HCT116 (cell line): Measurements from ENCODE around the gene TAF4. TPM values are rescaled to one million over a fixed set of nuclear protein-coding genes. Genes with fewer than 3 reads are reported as not detected.
"Not testable (repeated sequence)": the region's sequence is repeated elsewhere in the genome, so short reads cannot be mapped to it uniquely, and the experiment has no call there.

ENCODE experiments used
- ATAC-seq: fragments of 200-7000 bp; cut with Tn5 transposase; 2 replicates; pipeline ENCODE4 v1.9.1; 2020; ENCODE audit warnings: mild to moderate bottlenecking, moderate library complexity
- BruUV-seq: library from RNA; stranded (reverse); fragments of 400-500 nt; replicated peaks from 2 replicates; lab custom pipeline; 2021; lab: Mats Ljungman, UMichigan
- CTCF ChIA-PET: fragments of 300-600 bp; sonication (Branson Sonifier 250); formaldehyde crosslinking; loops from one replicate; lab custom pipeline; 2021; ENCODE audit warnings: antibody characterized with exemption; lab: Charles Lee
- POLR2A ChIA-PET: fragments of 300-600, 350-600 bp; sonication (Branson Sonifier 250); formaldehyde crosslinking; loops from one replicate; lab custom pipeline; 2021; ENCODE audit warnings: antibody characterized with exemption; lab: Charles Lee
- RAD21 ChIA-PET, 2 experiments: fragments of 300-600 bp; sonication (Branson Sonifier 250); formaldehyde crosslinking; loops; one replicate each; lab custom pipeline; 2023; ENCODE audit warnings: low total read pairs in 2 of 2; ENCODE audit not compliant: uncharacterized antibody in 2 of 2, unreplicated experiment in 2 of 2, low non-redundant PET in 1 of 2; lab: Charles Lee
- DNase-seq: peaks from one replicate; pipeline ENCODE4 v3.0.0-alpha.2; 2010; ENCODE audit warnings: low read depth, low spot score
- H2AFZ ChIP-seq: fragments of 200-600 bp; shearing (Covaris generic), sonication (generic); 2 replicates; pipeline ENCODE4 v1.6.1; 2017; ENCODE audit warnings: low read depth, mixed run types, mixed read lengths, antibody characterized with exemption, low read length; ENCODE audit not compliant: poor library complexity, severe bottlenecking
- H3K27ac ChIP-seq: 2 replicates; pipeline ENCODE4 v1.5.1; 2012; ENCODE audit warnings: low read depth, low read length
- H3K27me3 ChIP-seq: fragments of 200-600 bp; sonication (generic); 2 replicates; pipeline ENCODE4 v1.6.1; 2016; ENCODE audit warnings: mixed run types, low read length, mixed read lengths; ENCODE audit not compliant: insufficient read depth
- H3K36me3 ChIP-seq, 2 experiments: fragments of 200-500 bp in 1 of 2; fragments of 200-600 bp in 1 of 2; sonication (Bioruptor generic) in 1 of 2; sonication (generic) in 1 of 2; 2 replicates each; pipeline versions ENCODE4 v1.5.1 to v1.6.1; 2014 to 2016; ENCODE audit warnings: low read length in 2 of 2, inconsistent platforms in 1 of 2, mixed read lengths in 1 of 2, mixed run types in 1 of 2; ENCODE audit not compliant: insufficient read depth in 2 of 2, control insufficient read depth in 1 of 2
- H3K4me1 ChIP-seq, 2 experiments: fragments of 200-600 bp in 1 of 2; sonication (generic) in 1 of 2; 2 replicates each; pipeline versions ENCODE4 v1.5.1 to v1.6.1; 2012 to 2017; ENCODE audit warnings: low read length in 2 of 2, inconsistent platforms in 1 of 2, mild to moderate bottlenecking in 1 of 2, mixed read lengths in 1 of 2, mixed run types in 1 of 2, moderate library complexity in 1 of 2; ENCODE audit not compliant: insufficient read depth in 2 of 2, control insufficient read depth in 1 of 2
- H3K4me2 ChIP-seq: fragments of 200-600 bp; sonication (generic); 2 replicates; pipeline ENCODE4 v1.6.1; 2017; ENCODE audit warnings: mixed run types, low read length, mixed read lengths
- H3K4me3 ChIP-seq, 2 experiments: fragments of 200-600 bp in 1 of 2; sonication (generic) in 1 of 2; replicated peaks in 1 of 2; 2 replicates each; pipeline ENCODE4 v1.5.1; 2011 to 2016; ENCODE audit warnings: low read length in 2 of 2, control low read depth in 1 of 2, low read depth in 1 of 2, mild to moderate bottlenecking in 1 of 2, mixed read lengths in 1 of 2, mixed run types in 1 of 2
- H3K79me2 ChIP-seq: fragments of 200-600 bp; sonication (generic); 2 replicates; pipeline ENCODE4 v1.6.1; 2017; ENCODE audit warnings: mild to moderate bottlenecking, mixed run types, low read length, moderate library complexity, mixed read lengths; ENCODE audit not compliant: insufficient read depth
- H3K9ac ChIP-seq: fragments of 200-600 bp; sonication (generic); 2 replicates; pipeline ENCODE4 v1.6.1; 2016; ENCODE audit warnings: low read length, mixed read lengths
- H3K9me2 ChIP-seq: fragments of 200-600 bp; sonication (generic), shearing (Covaris generic); 2 replicates; pipeline ENCODE4 v1.6.1; 2017; ENCODE audit warnings: mixed run types, mild to moderate bottlenecking, moderate library complexity; ENCODE audit not compliant: insufficient read depth
- H3K9me3 ChIP-seq, 2 experiments: fragments of 200-500 bp in 1 of 2; fragments of 200-600 bp in 1 of 2; sonication (Bioruptor generic) in 1 of 2; sonication (generic) in 1 of 2; 2 replicates each; pipeline ENCODE4 v1.6.1; 2014 to 2017; ENCODE audit warnings: low read length in 2 of 2, mixed read lengths in 2 of 2, inconsistent platforms in 1 of 2, low read depth in 1 of 2, mild to moderate bottlenecking in 1 of 2, mixed run types in 1 of 2, moderate library complexity in 1 of 2; ENCODE audit not compliant: control insufficient read depth in 1 of 2, insufficient read depth in 1 of 2
- H4K20me1 ChIP-seq: fragments of 200-600 bp; sonication (generic), shearing (Covaris generic); 2 replicates; pipeline ENCODE4 v1.6.1; 2017; ENCODE audit warnings: mixed run types, mild to moderate bottlenecking, moderate library complexity; ENCODE audit not compliant: insufficient read depth
- CBX3 ChIP-seq: IDR thresholded peaks from 2 replicates; pipeline ENCODE4 v1.6.1; 2012; ENCODE audit warnings: low read depth
- CEBPB ChIP-seq: IDR thresholded peaks from 2 replicates; pipeline ENCODE4 v1.6.1; 2012; ENCODE audit warnings: low read depth
- CTCF ChIP-seq, 3 experiments: fragments of 200-600 bp in 1 of 3; sonication (generic) in 1 of 3; IDR thresholded peaks in 2 of 3; conservative IDR thresholded peaks in 1 of 3; 2 replicates each; pipeline ENCODE4 v1.5.1; 2012 to 2017; ENCODE audit warnings: low read depth in 2 of 3, low read length in 2 of 3, antibody characterized with exemption in 1 of 3, borderline replicate concordance in 1 of 3, control low read depth in 1 of 3, mild to moderate bottlenecking in 1 of 3, mixed read lengths in 1 of 3, mixed run types in 1 of 3, moderate library complexity in 1 of 3; ENCODE audit not compliant: insufficient read depth in 1 of 3
- ELF1 ChIP-seq: IDR thresholded peaks from 2 replicates; pipeline ENCODE4 v1.6.1; 2012; ENCODE audit warnings: low read depth, borderline replicate concordance
- EZH2 ChIP-seq: fragments of 200-600 bp; sonication (generic); IDR thresholded peaks from 2 replicates; pipeline ENCODE4 v1.6.1; 2017; ENCODE audit warnings: antibody characterized with exemption, mixed run types
- EZH2phosphoT487 ChIP-seq: fragments of 200-600 bp; IDR thresholded peaks from 2 replicates; pipeline ENCODE4 v1.6.1; 2018; ENCODE audit warnings: antibody characterized with exemption, borderline replicate concordance
- JUND ChIP-seq: IDR thresholded peaks from 2 replicates; pipeline ENCODE4 v1.6.1; 2012
- MAX ChIP-seq: IDR thresholded peaks from 2 replicates; pipeline ENCODE4 v1.6.1; 2012
- POLR2A ChIP-seq: IDR thresholded peaks from 2 replicates; pipeline ENCODE4 v1.7.0; 2011; ENCODE audit warnings: borderline replicate concordance; ENCODE audit not compliant: insufficient read depth, insufficient read length; ENCODE audit errors: extremely low read depth
- POLR2AphosphoS5 ChIP-seq: IDR thresholded peaks from 2 replicates; pipeline ENCODE4 v1.6.1; 2011; ENCODE audit warnings: mild to moderate bottlenecking, low read depth, low read length, moderate library complexity
- RAD21 ChIP-seq: IDR thresholded peaks from 2 replicates; pipeline ENCODE4 v1.6.1; 2012; ENCODE audit warnings: low read depth, mild to moderate bottlenecking
- REST ChIP-seq: IDR thresholded peaks from 2 replicates; pipeline ENCODE4 v1.6.1; 2012; ENCODE audit warnings: low read depth
- SIN3A ChIP-seq: IDR thresholded peaks from 2 replicates; pipeline ENCODE4 v1.6.1; 2012; ENCODE audit warnings: low read depth
- SP1 ChIP-seq: IDR thresholded peaks from 2 replicates; pipeline ENCODE4 v1.6.1; 2012; ENCODE audit warnings: low read depth
- YY1 ChIP-seq: IDR thresholded peaks from 2 replicates; pipeline ENCODE4 v1.6.1; 2011; ENCODE audit warnings: low read length, low read depth, moderate library complexity, mild to moderate bottlenecking; ENCODE audit not compliant: insufficient replicate concordance; ENCODE audit errors: extremely low read depth
- ZFX ChIP-seq: fragments of 450-650 bp; IDR thresholded peaks from 2 replicates; pipeline ENCODE4 v1.6.1; 2017
- intact Hi-C: fragments of 100-400 bp; cut with micrococcal nuclease; formaldehyde crosslinking; loops from 2 replicates; pipeline ENCODE4 v1.10.0; 2022
- total RNA-seq: library from RNA; stranded (reverse); gene quantifications from one replicate; pipeline ENCODE4 v1.2.1, GENCODE V29; 2021; ENCODE audit not compliant: unreplicated experiment
- TF ChIP-seq, protein P1 (sequence below): IDR thresholded peaks from 2 replicates; pipeline ENCODE4 v1.6.1; 2012

Gene TAF4
- total RNA-seq, 1 experiment from 2014 or later: 26.8 TPM

GRCh38 chr20:62056377-62056776, 9.3 kb downstream of the TAF4 start:
- Histone ChIP-seq H3K36me3 (no peaks in the 10 kb centered on the region; a peak in 2 of 4 replicates), H3K79me2 (peaks cover 83% of the 10 kb centered on the region), H3K9me3 (no peaks in the 10 kb centered on the region), H3K9me2 (no peaks in the 10 kb centered on the region), H3K4me1 (no peaks in the 10 kb centered on the region), H2AFZ (no peak overlapping the region), H3K4me3 (no peak overlapping the region), H3K27ac (no peak overlapping the region), H4K20me1 (no peaks in the 10 kb centered on the region), H3K27me3 (no peaks in the 10 kb centered on the region), H3K4me2 (no peak overlapping the region), H3K9ac (no peak overlapping the region)
- ATAC-seq: no peak
- POLR2A ChIA-PET: no interaction called here
- no peak for DNase-seq
- BruUV-seq: no TSS peak
- CTCF ChIA-PET: no interaction called here
- intact Hi-C loops: no loop called here
- RAD21 ChIA-PET: no interaction called here
- no peak for TF ChIP-seq CEBPB
- no peak for TF ChIP-seq EZH2phosphoT487
- TF ChIP-seq JUND: no peak
- no peak for TF ChIP-seq ZFX
- TF ChIP-seq YY1: no peak
- TF ChIP-seq RAD21: no peak
- TF ChIP-seq CBX3: no peak
- no peak for TF ChIP-seq MAX
- TF ChIP-seq SP1: no peak
- no peak for TF ChIP-seq EZH2
- no peak for TF ChIP-seq CTCF (IDR thresholded peaks at IDR 0.05 in 2 of 3, conservative IDR thresholded peaks at IDR 0.05 in 1 of 3; ENCODE audit: borderline replicate concordance in 1 of 3, insufficient read depth in 1 of 3, low read depth in 2 of 3, low read length in 2 of 3)
- TF ChIP-seq POLR2AphosphoS5: no peak
- TF ChIP-seq ELF1: no peak
- TF ChIP-seq REST: no peak
- TF ChIP-seq, protein P1, sequence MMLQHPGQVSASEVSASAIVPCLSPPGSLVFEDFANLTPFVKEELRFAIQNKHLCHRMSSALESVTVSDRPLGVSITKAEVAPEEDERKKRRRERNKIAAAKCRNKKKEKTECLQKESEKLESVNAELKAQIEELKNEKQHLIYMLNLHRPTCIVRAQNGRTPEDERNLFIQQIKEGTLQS: no peak
- no peak for TF ChIP-seq SIN3A
- TF ChIP-seq POLR2A: no peak

DNA sequence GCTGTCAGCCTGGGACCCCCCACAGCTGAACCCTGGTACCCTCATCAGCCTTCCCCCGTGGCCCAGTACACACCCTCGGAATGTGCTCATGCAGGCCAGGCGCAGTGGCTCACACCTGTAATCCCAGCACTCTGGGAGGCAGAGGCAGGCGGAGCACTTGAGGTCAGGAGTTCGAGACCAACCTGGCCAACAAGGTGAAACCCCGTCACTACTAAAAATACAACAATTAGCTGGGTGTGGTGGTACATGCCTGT, 9.9 kb downstream of the TAF4 start:
- ATAC-seq, H3K9ac ChIP-seq, H3K36me3 ChIP-seq, H3K4me1 ChIP-seq, BruUV-seq, CTCF ChIA-PET, H3K4me3 ChIP-seq, DNase-seq, intact Hi-C loops, H2AFZ ChIP-seq, RAD21 ChIA-PET, H3K9me2 ChIP-seq, H3K4me2 ChIP-seq, POLR2A ChIA-PET, H4K20me1 ChIP-seq, H3K9me3 ChIP-seq, H3K27ac ChIP-seq, H3K27me3 ChIP-seq: not testable (repeated sequence)
- peaks cover 83% of the 10 kb centered on the region for H3K79me2 ChIP-seq
